ACHN (cell line): Measurements from ENCODE around the gene COL16A1.

Source experiments
- DNase-seq: peaks from one replicate; pipeline ENCODE4 v3.0.0-alpha.2; 2015
- in situ Hi-C: cut with HindIII; loops from 2 replicates; pipeline ENCODE4 v1.10.0; 2017; ENCODE audit warnings: low sequenced_read_pairs, low pct_ligation_motif_present, low pct_unique_long_range_greater_than_20kb

The COL16A1 gene

GRCh38 chr1:31694069-31694963 lies 9.5 kb downstream of the COL16A1 start:
- in situ Hi-C loops = no loop called here
- no peak for DNase-seq

DNA sequence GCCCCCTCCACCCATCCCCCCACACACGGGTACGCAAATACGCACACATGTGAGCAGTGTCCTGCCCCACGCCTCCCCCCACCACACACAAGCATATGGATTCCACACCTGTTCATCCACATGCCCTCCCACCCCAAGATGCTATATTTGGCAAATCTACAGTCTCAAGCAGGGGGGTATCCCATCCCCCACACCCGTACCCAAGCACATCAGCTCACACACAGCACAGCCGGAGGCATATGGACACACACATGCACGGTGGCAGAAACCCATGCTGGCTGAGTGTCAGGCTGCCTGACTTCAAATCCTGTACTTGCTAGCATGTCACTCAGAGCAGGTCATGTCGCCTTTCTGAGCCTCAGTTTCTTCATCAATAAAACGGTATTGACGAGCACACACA lies 10.6 kb downstream of the COL16A1 start:
- DNase-seq = no peak
- in situ Hi-C loops = no loop called here

DNA sequence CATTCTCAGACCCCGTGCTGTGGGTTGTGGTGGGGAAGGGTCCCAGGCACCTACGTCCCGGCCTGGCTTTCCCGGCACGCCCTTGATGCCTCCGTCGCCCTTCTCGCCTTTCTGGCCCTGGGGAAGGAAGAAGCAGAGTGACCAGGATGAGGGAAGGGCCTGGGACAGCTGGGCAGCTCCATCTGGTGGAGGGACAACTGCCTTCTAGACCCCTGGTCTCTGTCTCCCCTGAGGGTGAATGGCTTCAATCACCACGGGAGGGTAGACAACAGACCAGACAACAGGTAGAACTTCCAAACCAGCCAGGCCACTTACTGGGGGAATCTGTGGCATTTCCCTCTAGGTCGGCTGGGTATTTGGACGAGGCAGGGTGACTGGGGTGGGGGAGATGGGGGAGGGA lies 11.9 kb downstream of the COL16A1 start:
- in situ Hi-C loops = no loop called here
- DNase-seq = no peak

- in situ Hi-C loops = no loop called here
Observed at GRCh38 chr1:31691446-31691845, 12.4 kb downstream of the COL16A1 start.

DNA sequence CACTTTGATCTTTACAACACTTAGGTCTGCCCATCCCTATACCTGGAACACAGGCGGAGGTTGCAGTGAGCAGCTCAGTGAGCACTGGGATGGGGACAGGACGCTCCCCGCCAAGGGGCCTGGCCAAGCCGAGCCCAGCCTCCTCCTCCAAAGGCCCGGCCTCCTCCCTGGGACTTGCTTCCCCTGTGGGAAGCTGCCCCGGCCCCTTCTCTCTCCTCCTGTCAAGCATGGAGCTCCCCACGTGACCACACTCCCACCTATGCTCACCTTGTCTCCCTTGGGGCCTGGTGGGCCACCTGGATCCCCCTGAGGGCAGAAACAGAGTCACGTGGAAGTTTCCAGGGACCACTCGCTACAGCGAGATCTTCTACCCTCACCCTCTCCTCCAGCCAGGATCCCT lies 12.9 kb downstream of the COL16A1 start:
- in situ Hi-C loops = no loop called here

More at GRCh38 chr1:31691446-31691845, 12.4 kb downstream of the COL16A1 start:
- no peak for DNase-seq

DNA sequence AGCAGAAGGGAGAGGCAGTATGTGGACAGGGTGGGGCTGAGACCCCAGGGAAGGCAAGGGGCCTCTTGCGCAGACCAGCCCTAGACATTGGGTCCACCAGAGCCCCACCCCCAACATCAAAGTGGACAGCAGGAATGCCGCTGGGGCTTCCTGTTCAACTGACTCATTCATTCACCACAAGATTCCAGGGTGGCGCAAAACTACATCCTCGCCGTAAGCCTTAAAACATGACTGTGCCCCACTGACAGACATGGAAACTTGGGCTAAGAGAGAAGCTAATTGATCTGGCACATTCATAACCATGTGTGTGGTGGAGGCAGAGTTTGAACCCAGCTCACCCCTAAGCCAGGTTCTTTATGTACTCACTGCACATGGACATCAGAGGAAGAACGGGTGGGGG lies 14.0 kb downstream of the COL16A1 start:
- in situ Hi-C loops = no loop called here
- DNase-seq = peak; percentile 90

More for the DNA sequence above, 12.9 kb downstream of the COL16A1 start:
- no peak for DNase-seq

GRCh38 chr1:31689379-31689778 lies 14.4 kb downstream of the COL16A1 start:
- in situ Hi-C loops = no loop called here
- no peak for DNase-seq

- in situ Hi-C loops = no loop called here
- DNase-seq = no peak
Observed at GRCh38 chr1:31688233-31688918, 15.4 kb downstream of the COL16A1 start.

DNA sequence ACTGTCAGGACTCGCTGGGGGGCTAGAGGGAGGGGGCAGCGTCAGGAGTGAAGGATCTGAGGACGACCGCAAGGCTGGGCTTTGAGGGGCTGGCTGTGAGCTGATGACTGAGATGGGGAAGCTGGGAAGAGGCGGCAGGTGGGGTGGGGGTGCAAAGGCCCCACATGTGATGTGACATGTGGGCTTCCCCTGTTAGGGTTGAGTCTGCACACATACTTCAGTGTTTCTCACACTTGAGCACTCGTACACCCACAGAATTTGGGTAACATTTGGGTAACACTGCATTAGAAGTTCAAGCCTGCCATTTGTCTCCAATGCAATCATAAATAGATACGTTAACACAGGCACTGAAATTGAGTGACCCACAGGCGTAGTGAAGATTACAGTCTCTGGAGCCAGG lies 16.2 kb downstream of the COL16A1 start:
- DNase-seq = no peak
- in situ Hi-C loops = no loop called here

- DNase-seq = no peak
- in situ Hi-C loops = no loop called here
Observed at GRCh38 chr1:31685795-31686194, 18.0 kb downstream of the COL16A1 start.

- peak; percentile 16 for DNase-seq
- in situ Hi-C loops = no loop called here
Observed at GRCh38 chr1:31683997-31684396, 19.8 kb downstream of the COL16A1 start.

- in situ Hi-C loops = no loop called here
- no peak for DNase-seq
Observed at GRCh38 chr1:31681415-31681814, 22.4 kb downstream of the COL16A1 start.

GRCh38 chr1:31679676-31680230 lies 24.1 kb downstream of the COL16A1 start:
- no peak for DNase-seq
- in situ Hi-C loops = no loop called here

DNA sequence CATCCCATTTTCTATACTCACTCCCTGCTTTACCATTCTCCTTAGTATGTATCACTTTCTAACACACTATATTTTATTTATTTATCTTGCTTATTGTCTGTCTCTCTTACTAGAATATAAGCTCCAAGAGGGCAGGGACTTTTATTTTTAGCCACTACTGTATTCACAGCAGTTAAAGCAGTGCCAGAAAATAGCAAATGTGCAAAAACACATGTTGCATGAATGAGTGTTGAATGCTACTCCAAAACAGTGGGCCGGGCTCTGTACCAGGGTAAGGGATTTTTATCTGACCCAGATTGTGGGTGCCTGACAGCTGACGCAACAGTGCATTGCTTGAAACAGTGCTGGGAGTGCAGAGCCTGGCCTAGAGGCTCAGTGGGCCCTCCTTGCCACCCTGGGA lies 24.7 kb downstream of the COL16A1 start:
- no peak for DNase-seq
- in situ Hi-C loops = no loop called here

DNA sequence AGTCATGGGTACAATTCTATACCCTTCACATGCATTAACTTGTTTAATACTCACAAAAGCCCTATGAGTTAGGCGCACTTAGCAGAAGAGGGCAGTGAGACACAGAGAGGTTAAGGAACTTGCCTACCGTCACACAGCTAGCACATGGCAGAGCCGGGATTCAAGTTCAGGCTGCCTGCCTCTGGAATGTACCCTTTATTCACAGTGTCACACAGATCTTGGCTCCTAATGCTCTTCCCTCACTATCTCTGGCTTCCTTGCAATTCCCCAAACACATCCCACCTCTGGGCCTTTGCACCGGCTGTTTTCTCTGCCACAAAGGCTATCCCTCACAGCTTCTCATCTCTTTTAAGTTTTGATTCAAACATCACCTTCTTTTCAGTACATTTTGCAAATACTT lies 25.1 kb downstream of the COL16A1 start:
- in situ Hi-C loops = no loop called here
- DNase-seq = no peak

DNA sequence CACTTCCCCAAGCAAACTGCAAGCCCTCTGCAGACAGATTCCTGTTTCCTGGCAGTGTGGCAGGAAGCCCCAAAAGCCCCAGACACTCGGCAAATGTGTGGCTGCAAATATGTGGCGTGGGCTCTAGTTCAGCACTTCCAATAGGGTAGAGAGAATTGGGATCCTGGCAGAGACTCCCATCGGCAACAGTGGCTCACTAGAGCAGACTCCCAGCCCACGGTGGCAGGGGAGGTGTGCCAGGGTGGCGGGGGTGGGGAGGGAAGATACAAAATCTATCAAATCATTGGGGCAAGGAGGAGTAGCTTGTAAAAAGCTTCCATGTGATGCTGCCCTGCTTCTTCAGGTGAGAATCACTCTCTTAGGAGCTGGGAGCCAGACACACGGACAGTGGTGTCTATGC lies 25.9 kb downstream of the COL16A1 start:
- no peak for DNase-seq
- in situ Hi-C loops = no loop called here

DNA sequence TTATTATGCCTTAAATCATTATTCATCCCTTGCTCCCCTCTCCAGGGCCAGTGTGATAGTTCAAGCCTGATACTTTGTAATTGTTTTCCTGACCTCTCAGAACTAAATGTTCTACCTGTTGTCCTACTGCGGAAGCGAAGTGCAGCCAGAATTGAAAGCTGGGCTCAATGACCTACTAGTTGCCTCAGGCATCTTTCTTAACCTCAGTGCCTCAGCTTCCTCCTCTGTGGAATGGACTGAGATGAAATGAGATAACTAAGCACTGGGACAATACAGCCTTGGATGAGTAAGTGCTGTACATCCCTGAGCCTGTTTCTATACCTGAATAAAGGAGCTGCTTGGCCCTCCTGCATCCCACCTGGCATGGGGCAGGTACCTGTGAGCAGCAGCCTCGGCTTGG lies 26.4 kb downstream of the COL16A1 start:
- in situ Hi-C loops = no loop called here
- no peak for DNase-seq

- in situ Hi-C loops = no loop called here
- DNase-seq = no peak
Observed at GRCh38 chr1:31675756-31676155, 28.1 kb downstream of the COL16A1 start.

GRCh38 chr1:31675161-31675560 lies 28.7 kb downstream of the COL16A1 start:
- no peak for DNase-seq
- in situ Hi-C loops = no loop called here

- in situ Hi-C loops = no loop called here
- DNase-seq = no peak
Observed at GRCh38 chr1:31674626-31675025, 29.2 kb downstream of the COL16A1 start.
